GM12878 (cell line): ENCODE results near the gene SEC14L6. TPM values are rescaled to one million over a fixed set of nuclear protein-coding genes. Genes with fewer than 3 reads are reported as not detected.

Source experiments
- ATAC-seq: fragments of 200-7000 bp; cut with Tn5 transposase; 3 replicates; pipeline ENCODE4 v1.9.1; 2020; ENCODE audit warnings: mild to moderate bottlenecking, moderate library complexity
- BruUV-seq: library from RNA; stranded (reverse); fragments of 400-500 nt; replicated peaks from 2 replicates; lab custom pipeline; 2021; lab: Mats Ljungman, UMichigan
- CTCF ChIA-PET: fragments of 300-600 bp; sonication (Branson Sonifier 250); formaldehyde crosslinking; extraction: SDS; loops from one replicate; lab custom pipeline; 2021; ENCODE audit warnings: inconsistent platforms; lab: Yijun Ruan, JAX
- POLR2A ChIA-PET: fragments of 350-600 bp; formaldehyde crosslinking; extraction: SDS; loops from one replicate; lab custom pipeline; 2021; ENCODE audit warnings: inconsistent platforms; lab: Charles Lee
- RAD21 ChIA-PET: fragments of 300-600 bp; sonication (Branson Sonifier 250); formaldehyde crosslinking; loops from one replicate; lab custom pipeline; 2023; ENCODE audit warnings: antibody characterized with exemption; ENCODE audit not compliant: unreplicated experiment; lab: Charles Lee
- SMC1A ChIA-PET: fragments of 300-600 bp; sonication (Branson Sonifier 250); formaldehyde crosslinking; loops from one replicate; lab custom pipeline; 2023; ENCODE audit not compliant: unreplicated experiment, uncharacterized antibody; lab: Charles Lee
- DNase-seq: peaks from one replicate; pipeline ENCODE4 v3.0.0-alpha.2; 2011; ENCODE audit warnings: low read depth, low spot score
- FAIRE-seq: peaks from 3 replicates; lab custom pipeline; 2011; peaks lifted over from hg19 to GRCh38; lab: Jason Lieb, UNC
- H2AFZ ChIP-seq: 2 replicates; pipeline ENCODE4 v1.6.0; 2011; ENCODE audit warnings: low read depth, low read length, control low read depth; ENCODE audit not compliant: control insufficient read depth
- H3K27ac ChIP-seq: 2 replicates; pipeline ENCODE4 v1.5.1; 2011; ENCODE audit warnings: control low read depth; ENCODE audit not compliant: control insufficient read depth, insufficient read depth
- H3K27me3 ChIP-seq, 2 experiments: replicated peaks in 1 of 2; 2 replicates each; pipeline versions ENCODE4 v1.6.0 to v1.6.1; 2011; ENCODE audit warnings: low read length in 1 of 2; ENCODE audit not compliant: control insufficient read depth in 2 of 2, insufficient read depth in 2 of 2
- H3K36me3 ChIP-seq, 2 experiments: 2 replicates each; pipeline ENCODE4 v1.5.1; 2011; ENCODE audit warnings: low read length in 1 of 2; ENCODE audit not compliant: control insufficient read depth in 2 of 2, insufficient read depth in 2 of 2
- H3K4me1 ChIP-seq: 2 replicates; pipeline ENCODE4 v1.6.1; 2011; ENCODE audit warnings: mild to moderate bottlenecking, low read length, moderate library complexity, mixed read lengths; ENCODE audit not compliant: control insufficient read depth, insufficient read depth
- H3K4me2 ChIP-seq: 2 replicates; pipeline ENCODE4 v1.6.0; 2011; ENCODE audit warnings: control low read depth; ENCODE audit not compliant: control insufficient read depth, insufficient read depth
- H3K4me3 ChIP-seq: fragments of 200-600 bp; sonication (generic); 2 replicates; pipeline ENCODE4 v1.5.1; 2016
- H3K79me2 ChIP-seq: 2 replicates; pipeline ENCODE4 v1.6.0; 2011; ENCODE audit warnings: low read length; ENCODE audit not compliant: control insufficient read depth, insufficient read depth
- H3K9ac ChIP-seq: 2 replicates; pipeline ENCODE4 v1.8.0; 2011; ENCODE audit warnings: low read length, control low read depth, mixed read lengths; ENCODE audit not compliant: control insufficient read depth, insufficient read depth
- H3K9me3 ChIP-seq: replicated peaks from 3 replicates; pipeline ENCODE4 v1.5.1; 2011; ENCODE audit warnings: mild to moderate bottlenecking, low read length; ENCODE audit not compliant: control insufficient read depth, insufficient read depth
- H4K20me1 ChIP-seq: 2 replicates; pipeline ENCODE4 v1.6.0; 2011; ENCODE audit not compliant: control insufficient read depth, insufficient read depth
- FOS ChIP-seq: IDR thresholded peaks from 3 replicates; pipeline ENCODE4 v1.6.1; 2011; ENCODE audit warnings: borderline replicate concordance; ENCODE audit not compliant: insufficient read length; ENCODE audit errors: extremely low read depth
- GABPA ChIP-seq: IDR thresholded peaks from 2 replicates; pipeline ENCODE4 v1.6.1; 2014; ENCODE audit warnings: antibody characterized with exemption, low read depth, mild to moderate bottlenecking, inconsistent platforms
- IRF4 ChIP-seq: IDR thresholded peaks from 2 replicates; pipeline ENCODE4 v1.6.1; 2011; ENCODE audit warnings: low read depth, low read length
- POLR2AphosphoS5 ChIP-seq: IDR thresholded peaks from 2 replicates; pipeline ENCODE4 v1.6.1; 2011; ENCODE audit warnings: mild to moderate bottlenecking, low read length, inconsistent platforms
- SP1 ChIP-seq: IDR thresholded peaks from one replicate; pipeline ENCODE4 v1.6.1; 2011; ENCODE audit warnings: low read depth, low read length
- ZNF207 ChIP-seq: fragments of 450-650 bp; IDR thresholded peaks from 2 replicates; pipeline ENCODE4 v1.6.1; 2014; ENCODE audit warnings: antibody characterized with exemption, mild to moderate bottlenecking, borderline replicate concordance
- whole genome bisulfite sequencing: methylation state at CpG from one replicate; pipeline ENCODE4 v1.1.6; 2016; ENCODE audit warnings: low lambda C conversion rate; ENCODE audit not compliant: insufficient replicate concordance, insufficient coverage; ENCODE audit errors: missing lambda C conversion rate; 5-methylcytosine and 5-hydroxymethylcytosine counted together
- in situ Hi-C: fragments of 300-500 bp; cut with MboI; formaldehyde crosslinking; loops from 9 replicates; pipeline ENCODE4 v1.14.3; 2018; ENCODE audit warnings: mixed read lengths
- intact Hi-C: fragments of 100-400 bp; cut with micrococcal nuclease; formaldehyde crosslinking; loops from one replicate; pipeline ENCODE4 v1.14.2; 2022; ENCODE audit not compliant: unreplicated experiment
- polyA plus RNA-seq, 11 experiments: library from polyadenylated mRNA; depleted of rRNA in 4 of 11; unstranded in 6 of 11; stranded (reverse) in 5 of 11; fragments of >200 nt; fragmentation: Nextera tagmentation in 4 of 11; fragmentation: Illumina TruSeq in 1 of 11; extraction: Ambion mirVana in 4 of 11; extraction: Trizol in 1 of 11; gene quantifications; 1 replicate in 1 of 11; 2 replicates in 10 of 11; pipeline versions ENCODE4 v1.2.1 to v1.2.3, GENCODE V29; 2011 to 2016; ENCODE audit warnings: inconsistent platforms in 2 of 11, missing spikeins in 2 of 11, low read depth in 1 of 11
- total RNA-seq, 4 experiments: library from RNA; depleted of rRNA in 3 of 4; stranded (reverse); fragments of >200 nt in 3 of 4; fragmentation: Illumina TruSeq in 1 of 4; extraction: Trizol in 1 of 4; gene quantifications; 2 replicates each; pipeline versions ENCODE4 v1.2.1 to v1.2.3, GENCODE V29; 2013 to 2021
- TF ChIP-seq, protein P1 (sequence below): fragments of 450-650 bp; IDR thresholded peaks from 2 replicates; pipeline ENCODE4 v1.6.1; 2014; ENCODE audit warnings: mild to moderate bottlenecking
- TF ChIP-seq, protein P2 (sequence below): IDR thresholded peaks from 2 replicates; pipeline ENCODE4 v1.6.1; 2011; ENCODE audit warnings: borderline replicate concordance, low read depth, mild to moderate bottlenecking, moderate library complexity, low read length; ENCODE audit not compliant: insufficient read depth, poor library complexity, severe bottlenecking
- TF ChIP-seq, protein P3 (sequence below): IDR thresholded peaks from 2 replicates; pipeline ENCODE4 v1.6.1; 2011; ENCODE audit warnings: low read depth, mild to moderate bottlenecking, low read length, moderate library complexity, borderline replicate concordance; ENCODE audit errors: extremely low read depth

Gene SEC14L6
- total and polyA plus RNA-seq, 10 of the 15 experiments (the other 5 are each of a cell fraction or from before 2014, with no cell fraction given), result not detected

DNA sequence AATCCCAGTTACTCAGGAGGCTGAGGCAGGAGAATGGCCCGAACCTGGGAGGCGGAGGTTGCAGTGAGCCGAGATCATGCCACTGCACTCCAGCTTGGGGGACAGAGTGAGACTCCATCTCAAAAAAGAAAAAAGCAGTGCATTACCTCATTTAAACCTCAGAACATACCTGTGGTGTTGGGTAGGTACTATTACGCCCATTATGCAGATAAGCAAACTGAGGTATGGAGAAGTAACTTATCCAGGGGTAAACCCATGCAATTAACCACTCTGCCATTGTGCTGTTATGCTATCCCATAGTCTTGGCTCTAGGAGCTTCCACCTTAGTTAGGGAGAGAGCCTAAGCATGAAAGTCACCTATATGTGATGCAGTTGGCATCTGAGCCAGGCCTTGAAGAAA is 72.4 kb downstream of the SEC14L6 start:
- Histone ChIP-seq H3K4me3 (no peak overlapping the region), H3K9ac (no peak overlapping the region), H3K9me3 (no peaks in the 10 kb centered on the region), H2AFZ (no peak overlapping the region), H3K79me2 (no peaks in the 10 kb centered on the region), H3K27me3 (peaks cover 0 to 2% of the 10 kb centered on the region in 2 experiments; a peak in 2 of 4 replicates), H3K4me1 (no peaks in the 10 kb centered on the region), H4K20me1 (no peaks in the 10 kb centered on the region), H3K27ac (no peak overlapping the region), H3K36me3 (no peaks in the 10 kb centered on the region), H3K4me2 (no peak overlapping the region)
- TF ChIP-seq POLR2AphosphoS5 (no peak), IRF4 (no peak), GABPA (no peak), SP1 (no peak)
- no peak for FAIRE-seq
- intact Hi-C loops, result no loop called here
- no TSS peak for BruUV-seq
- no peak for DNase-seq
- 26% methylated on average over 4 of the region's 4 CpGs for WGBS
- CTCF ChIA-PET, result interaction anchor here (1.3 kb wide), 1 partner anchor 186 kb away, joined by 3 read pairs; no protein-coding TSS in a partner anchor
- ATAC-seq, result no peak
- POLR2A ChIA-PET, result no interaction called here
- in situ Hi-C loops, result no loop called here
- RAD21 ChIA-PET, result no interaction called here
- SMC1A ChIA-PET, result no interaction called here

DNA sequence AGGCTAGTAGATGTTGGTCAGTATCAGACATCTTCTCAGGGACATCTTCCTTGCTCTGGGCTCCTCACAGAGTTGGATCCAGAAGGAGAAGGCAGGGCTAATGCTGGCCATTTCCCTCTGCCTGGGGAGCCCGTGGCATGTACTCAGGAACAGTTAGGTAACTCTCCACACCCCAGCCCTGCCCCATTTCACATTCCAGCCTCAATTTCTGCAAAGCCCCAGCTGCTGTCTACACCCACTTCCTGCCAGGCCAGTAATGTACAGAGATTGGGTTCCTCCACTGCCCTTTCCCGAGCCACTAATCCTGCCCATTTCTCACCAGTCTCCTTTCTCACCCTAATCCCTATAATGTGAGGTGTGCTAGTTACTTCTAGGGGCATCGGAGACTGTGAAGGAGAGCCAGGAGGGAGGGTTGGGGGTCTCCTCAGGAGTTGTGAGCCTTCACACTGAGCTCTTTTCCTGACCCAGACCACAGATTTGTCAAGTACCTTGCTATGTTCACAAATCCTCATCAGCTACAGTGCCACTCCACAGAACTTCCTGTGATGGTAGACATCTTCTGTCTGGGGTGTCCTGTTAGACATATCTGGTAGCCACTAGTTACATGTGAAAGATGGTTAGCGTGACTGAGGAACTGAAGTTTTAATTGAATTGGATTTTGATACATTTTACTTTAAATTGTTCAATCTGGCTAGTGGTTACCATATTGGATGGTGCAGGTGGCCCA is 73.4 kb downstream of the SEC14L6 start:
- ChIA-PET RAD21 (no interaction called here), POLR2A (interaction anchor here (0.5 kb wide), 1 partner anchor 26 kb away, joined by 3 read pairs; no protein-coding TSS in a partner anchor), SMC1A (no interaction called here), CTCF (no interaction called here)
- Histone ChIP-seq H2AFZ (no peak overlapping the region), H4K20me1 (no peaks in the 10 kb centered on the region), H3K4me3 (no peak overlapping the region), H3K36me3 (no peaks in the 10 kb centered on the region), H3K27me3 (peaks cover 0 to 2% of the 10 kb centered on the region in 2 experiments; a peak in 3 of 4 replicates), H3K4me1 (no peaks in the 10 kb centered on the region), H3K4me2 (no peak overlapping the region), H3K9me3 (no peaks in the 10 kb centered on the region), H3K9ac (no peak overlapping the region), H3K27ac (no peak overlapping the region), H3K79me2 (no peaks in the 10 kb centered on the region)
- DNase-seq, result no peak
- FAIRE-seq, result no peak
- in situ Hi-C loops, result no loop called here
- no peak for ATAC-seq
- intact Hi-C loops, result no loop called here
- no TSS peak for BruUV-seq
- 16% methylated on average over 4 of the region's 4 CpGs for WGBS
- no peak for TF ChIP-seq FOS
- TF ChIP-seq, protein P1, sequence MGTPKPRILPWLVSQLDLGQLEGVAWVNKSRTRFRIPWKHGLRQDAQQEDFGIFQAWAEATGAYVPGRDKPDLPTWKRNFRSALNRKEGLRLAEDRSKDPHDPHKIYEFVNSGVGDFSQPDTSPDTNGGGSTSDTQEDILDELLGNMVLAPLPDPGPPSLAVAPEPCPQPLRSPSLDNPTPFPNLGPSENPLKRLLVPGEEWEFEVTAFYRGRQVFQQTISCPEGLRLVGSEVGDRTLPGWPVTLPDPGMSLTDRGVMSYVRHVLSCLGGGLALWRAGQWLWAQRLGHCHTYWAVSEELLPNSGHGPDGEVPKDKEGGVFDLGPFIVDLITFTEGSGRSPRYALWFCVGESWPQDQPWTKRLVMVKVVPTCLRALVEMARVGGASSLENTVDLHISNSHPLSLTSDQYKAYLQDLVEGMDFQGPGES, result no peak
- TF ChIP-seq, protein P2, sequence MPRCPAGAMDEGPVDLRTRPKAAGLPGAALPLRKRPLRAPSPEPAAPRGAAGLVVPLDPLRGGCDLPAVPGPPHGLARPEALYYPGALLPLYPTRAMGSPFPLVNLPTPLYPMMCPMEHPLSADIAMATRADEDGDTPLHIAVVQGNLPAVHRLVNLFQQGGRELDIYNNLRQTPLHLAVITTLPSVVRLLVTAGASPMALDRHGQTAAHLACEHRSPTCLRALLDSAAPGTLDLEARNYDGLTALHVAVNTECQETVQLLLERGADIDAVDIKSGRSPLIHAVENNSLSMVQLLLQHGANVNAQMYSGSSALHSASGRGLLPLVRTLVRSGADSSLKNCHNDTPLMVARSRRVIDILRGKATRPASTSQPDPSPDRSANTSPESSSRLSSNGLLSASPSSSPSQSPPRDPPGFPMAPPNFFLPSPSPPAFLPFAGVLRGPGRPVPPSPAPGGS, result no peak
- no peak for TF ChIP-seq ZNF207
- TF ChIP-seq, protein P3, sequence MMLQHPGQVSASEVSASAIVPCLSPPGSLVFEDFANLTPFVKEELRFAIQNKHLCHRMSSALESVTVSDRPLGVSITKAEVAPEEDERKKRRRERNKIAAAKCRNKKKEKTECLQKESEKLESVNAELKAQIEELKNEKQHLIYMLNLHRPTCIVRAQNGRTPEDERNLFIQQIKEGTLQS, result no peak
